Parathyroid adenoma (tissue), 2 donors: ENCODE measurements around the gene KCNH1.

Experiments used
- H2AFZ ChIP-seq: fragments of 300-600 bp; sonication (generic); one replicate; pipeline ENCODE4 v1.7.0; 2017; ENCODE audit warnings: antibody characterized with exemption, mild to moderate bottlenecking
- H3K27ac ChIP-seq: fragments of 300-600 bp; sonication (generic); one replicate; pipeline ENCODE4 v1.7.0; 2017
- H3K27me3 ChIP-seq: fragments of 300-600 bp; sonication (generic); one replicate; pipeline ENCODE4 v1.7.0; 2017; ENCODE audit warnings: low read length; ENCODE audit not compliant: control insufficient read depth, insufficient read depth
- H3K36me3 ChIP-seq: fragments of 300-600 bp; sonication (generic); one replicate; pipeline ENCODE4 v1.7.0; 2017; ENCODE audit warnings: low read length; ENCODE audit not compliant: control insufficient read depth, insufficient read depth
- H3K4me1 ChIP-seq: fragments of 300-600 bp; sonication (generic); one replicate; pipeline ENCODE4 v1.7.0; 2017; ENCODE audit warnings: control low read depth
- H3K4me2 ChIP-seq: fragments of 300-600 bp; sonication (generic); one replicate; pipeline ENCODE4 v1.7.0; 2017; ENCODE audit warnings: low read length
- H3K4me3 ChIP-seq: fragments of 300-600 bp; sonication (generic); one replicate; pipeline ENCODE4 v1.7.0; 2017; ENCODE audit warnings: low read depth, low read length
- H3K79me2 ChIP-seq: fragments of 300-600 bp; sonication (generic); one replicate; pipeline ENCODE4 v1.7.0; 2017; ENCODE audit warnings: control low read depth
- H3K9ac ChIP-seq: fragments of 300-600 bp; sonication (generic); one replicate; pipeline ENCODE4 v1.7.0; 2017; ENCODE audit warnings: mild to moderate bottlenecking
- H3K9me3 ChIP-seq: fragments of 300-600 bp; sonication (generic); one replicate; pipeline ENCODE4 v1.7.0; 2017; ENCODE audit warnings: low read length; ENCODE audit not compliant: control insufficient read depth
- TF ChIP-seq, protein P1 (sequence below): fragments of 300-600 bp; sonication (generic); IDR thresholded peaks from one replicate; pipeline ENCODE4 v1.7.0; 2017; ENCODE audit warnings: antibody characterized with exemption, mild to moderate bottlenecking
- donor health status: primary hyperparathyroidism.

KCNH1 gene

DNA sequence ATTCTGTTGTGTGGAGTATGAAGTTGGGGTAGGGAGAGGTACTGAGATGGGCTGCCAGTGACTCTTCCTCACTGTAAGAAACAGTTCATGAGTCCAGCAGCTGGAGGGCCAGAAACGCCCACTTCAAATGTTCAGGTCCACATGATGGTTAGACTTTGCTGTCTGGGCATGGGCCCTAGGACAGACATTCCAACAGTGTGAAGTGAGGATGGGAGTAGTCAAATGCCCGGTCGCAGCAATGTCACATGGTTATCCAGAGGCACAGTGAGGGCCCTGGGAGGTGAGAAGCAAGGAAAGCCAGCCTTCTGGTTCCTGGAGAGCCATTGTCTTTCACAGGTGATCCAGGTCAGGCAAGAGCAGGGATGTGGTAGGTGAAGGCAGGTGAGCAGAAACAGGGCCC is 500.8 kb downstream of the KCNH1 start:
- TF ChIP-seq, protein P1, sequence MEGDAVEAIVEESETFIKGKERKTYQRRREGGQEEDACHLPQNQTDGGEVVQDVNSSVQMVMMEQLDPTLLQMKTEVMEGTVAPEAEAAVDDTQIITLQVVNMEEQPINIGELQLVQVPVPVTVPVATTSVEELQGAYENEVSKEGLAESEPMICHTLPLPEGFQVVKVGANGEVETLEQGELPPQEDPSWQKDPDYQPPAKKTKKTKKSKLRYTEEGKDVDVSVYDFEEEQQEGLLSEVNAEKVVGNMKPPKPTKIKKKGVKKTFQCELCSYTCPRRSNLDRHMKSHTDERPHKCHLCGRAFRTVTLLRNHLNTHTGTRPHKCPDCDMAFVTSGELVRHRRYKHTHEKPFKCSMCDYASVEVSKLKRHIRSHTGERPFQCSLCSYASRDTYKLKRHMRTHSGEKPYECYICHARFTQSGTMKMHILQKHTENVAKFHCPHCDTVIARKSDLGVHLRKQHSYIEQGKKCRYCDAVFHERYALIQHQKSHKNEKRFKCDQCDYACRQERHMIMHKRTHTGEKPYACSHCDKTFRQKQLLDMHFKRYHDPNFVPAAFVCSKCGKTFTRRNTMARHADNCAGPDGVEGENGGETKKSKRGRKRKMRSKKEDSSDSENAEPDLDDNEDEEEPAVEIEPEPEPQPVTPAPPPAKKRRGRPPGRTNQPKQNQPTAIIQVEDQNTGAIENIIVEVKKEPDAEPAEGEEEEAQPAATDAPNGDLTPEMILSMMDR = no peak
- Histone ChIP-seq H3K4me2 (no peak overlapping the region), H3K4me3 (no peak overlapping the region), H3K27me3 (no peaks in the 10 kb centered on the region), H3K9me3 (no peaks in the 10 kb centered on the region), H3K36me3 (no peaks in the 10 kb centered on the region), H3K4me1 (no peaks in the 10 kb centered on the region), H2AFZ (no peak overlapping the region), H3K27ac (no peak overlapping the region), H3K79me2 (no peaks in the 10 kb centered on the region), H3K9ac (no peak overlapping the region)

DNA sequence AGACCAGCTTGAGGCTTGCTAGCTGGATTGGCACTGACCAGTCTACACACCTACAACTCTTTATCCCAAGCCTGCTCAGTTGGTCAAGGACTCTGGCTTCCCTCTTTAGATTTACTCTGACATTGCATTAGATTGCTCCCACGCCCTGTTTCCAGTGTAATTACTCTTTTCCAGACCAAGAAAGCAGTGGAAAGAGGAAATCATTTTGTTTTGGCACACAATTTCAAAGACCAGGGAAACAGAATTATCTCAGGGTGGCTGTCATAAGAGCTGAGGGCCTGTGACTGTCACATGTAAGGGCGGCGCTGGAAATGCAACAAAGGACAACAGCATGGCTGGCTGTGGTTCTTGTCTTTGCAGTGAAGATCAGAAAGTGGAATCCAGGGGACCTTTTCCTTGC is 502.5 kb downstream of the KCNH1 start:
- no peak overlapping the region for H3K4me2 ChIP-seq
- H3K36me3 ChIP-seq = no peaks in the 10 kb centered on the region
- H3K4me1 ChIP-seq = no peaks in the 10 kb centered on the region
- H3K9me3 ChIP-seq = no peaks in the 10 kb centered on the region
- no peak overlapping the region for H3K4me3 ChIP-seq
- H2AFZ ChIP-seq = no peak overlapping the region
- H3K27ac ChIP-seq = no peak overlapping the region
- H3K27me3 ChIP-seq = no peaks in the 10 kb centered on the region
- no peak overlapping the region for H3K9ac ChIP-seq
- H3K79me2 ChIP-seq = no peaks in the 10 kb centered on the region
- TF ChIP-seq, protein P1 = no peak

DNA sequence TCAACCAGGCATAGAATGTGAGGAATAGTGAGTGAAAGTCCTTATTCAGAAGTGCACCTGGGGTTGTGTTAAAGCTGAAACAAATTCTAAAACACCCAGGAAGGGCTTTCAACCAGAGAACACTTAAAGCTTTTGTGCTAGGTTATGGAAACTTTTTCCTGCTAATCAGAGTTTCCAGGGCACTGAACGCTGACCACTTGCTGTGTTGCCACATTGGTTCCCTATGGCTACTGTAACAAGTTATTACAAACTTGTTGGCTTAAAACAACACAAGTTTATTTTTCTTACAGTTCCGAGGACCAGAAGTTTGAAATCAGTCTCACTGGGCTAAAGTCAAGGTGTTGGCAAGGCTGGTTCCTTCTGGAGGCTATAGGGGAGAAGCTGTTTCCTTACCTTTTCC is 504.7 kb downstream of the KCNH1 start:
- H3K4me1 ChIP-seq = no peaks in the 10 kb centered on the region
- no peak overlapping the region for H3K4me3 ChIP-seq
- H3K4me2 ChIP-seq = no peak overlapping the region
- TF ChIP-seq, protein P1 = no peak
- H3K27me3 ChIP-seq = no peaks in the 10 kb centered on the region
- no peak overlapping the region for H3K9ac ChIP-seq
- H3K36me3 ChIP-seq = no peaks in the 10 kb centered on the region
- H3K79me2 ChIP-seq = no peaks in the 10 kb centered on the region
- H3K27ac ChIP-seq = no peak overlapping the region
- no peaks in the 10 kb centered on the region for H3K9me3 ChIP-seq
- H2AFZ ChIP-seq = no peak overlapping the region

DNA sequence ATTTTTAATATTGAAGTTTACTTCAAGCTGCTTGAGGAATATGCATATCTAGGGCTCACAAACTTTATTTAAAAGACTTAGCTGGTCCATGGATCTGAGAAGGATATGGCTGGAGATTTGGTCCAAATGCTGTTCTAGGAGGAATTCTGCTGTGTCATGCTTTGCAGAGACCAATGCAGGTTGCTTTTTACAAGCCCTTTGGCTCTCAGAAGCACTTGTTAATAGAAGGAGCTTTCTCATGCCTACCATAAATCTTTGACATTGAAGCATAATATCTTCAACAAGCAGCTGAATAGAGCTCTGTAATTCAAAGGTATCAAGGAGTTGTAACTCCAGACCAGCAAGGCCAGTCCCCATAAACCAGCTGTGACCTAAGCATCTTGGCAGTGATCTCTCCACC is 506.2 kb downstream of the KCNH1 start:
- no peak overlapping the region for H3K9ac ChIP-seq
- H2AFZ ChIP-seq = no peak overlapping the region
- H3K4me2 ChIP-seq = no peak overlapping the region
- no peak overlapping the region for H3K4me3 ChIP-seq
- no peak overlapping the region for H3K27ac ChIP-seq
- no peaks in the 10 kb centered on the region for H3K27me3 ChIP-seq
- no peaks in the 10 kb centered on the region for H3K36me3 ChIP-seq
- no peaks in the 10 kb centered on the region for H3K79me2 ChIP-seq
- H3K9me3 ChIP-seq = no peaks in the 10 kb centered on the region
- TF ChIP-seq, protein P1 = no peak
- no peaks in the 10 kb centered on the region for H3K4me1 ChIP-seq
